ENCODE results near the gene BTNL8.

The BTNL8 gene

DNA sequence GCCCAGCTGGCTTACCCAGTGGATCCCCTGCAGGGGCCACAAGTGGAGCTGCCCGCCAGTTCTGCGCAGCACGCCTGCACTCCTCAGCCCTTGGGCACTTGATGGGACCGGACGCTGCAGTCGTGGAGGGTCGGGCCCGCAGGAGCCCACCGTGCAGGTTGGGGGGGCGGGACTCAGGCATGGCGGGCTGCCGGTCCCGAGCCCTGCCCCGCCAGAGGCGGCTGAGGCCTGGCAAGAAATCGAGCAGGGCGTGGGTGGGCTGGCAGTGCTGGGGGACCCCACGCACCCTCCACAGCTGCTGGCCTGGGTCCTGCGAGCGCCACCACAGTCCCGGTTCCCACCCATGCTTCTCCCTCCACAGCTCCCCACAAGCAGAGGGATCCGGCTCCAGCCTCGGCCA, 70.4 kb downstream of the BTNL8 start:
- no peak for DNase-seq (ENCODE audit: low read depth)

DNA sequence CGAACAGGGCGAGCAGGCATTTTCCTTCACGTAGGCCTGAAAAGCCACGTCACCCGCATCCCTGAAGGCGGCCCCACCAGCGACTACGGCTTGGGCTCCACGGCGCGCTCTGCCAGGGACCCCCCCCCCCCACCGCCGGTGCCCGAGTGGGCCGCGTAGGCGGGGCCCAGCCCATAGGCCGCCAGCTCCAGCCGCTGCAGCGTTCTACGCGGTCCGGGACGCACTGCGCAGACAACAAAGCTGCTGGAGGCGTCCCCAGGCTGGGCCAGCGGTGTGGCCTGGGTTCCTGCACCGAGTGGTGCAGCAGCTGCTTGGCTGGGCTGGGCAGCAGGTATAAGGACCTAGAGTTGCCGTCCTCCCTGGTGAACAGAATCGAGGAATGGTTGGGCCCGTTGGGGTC, 71.4 kb downstream of the BTNL8 start:
- DNase-seq (ENCODE audit: low read depth) = no peak

DNA sequence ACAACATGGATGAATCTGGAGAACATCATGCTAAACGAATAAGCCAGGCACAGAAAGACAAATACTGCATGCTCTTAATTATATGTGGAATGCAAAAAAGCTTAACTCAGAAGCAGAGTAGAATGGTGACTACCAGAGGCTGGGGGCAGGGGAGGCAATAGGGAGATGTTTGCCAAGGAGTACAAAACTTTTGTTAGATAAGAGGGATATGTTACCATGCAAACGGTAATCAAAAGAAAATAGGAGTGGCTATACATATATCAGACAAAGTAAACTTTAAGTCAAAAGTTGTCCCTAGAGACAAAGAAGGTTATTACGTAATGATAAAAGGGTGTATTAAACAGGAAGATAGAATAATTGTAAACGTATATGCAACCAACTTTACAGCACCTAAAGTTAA, 71.9 kb downstream of the BTNL8 start:
- no peak for DNase-seq (ENCODE audit: low read depth)

DNA sequence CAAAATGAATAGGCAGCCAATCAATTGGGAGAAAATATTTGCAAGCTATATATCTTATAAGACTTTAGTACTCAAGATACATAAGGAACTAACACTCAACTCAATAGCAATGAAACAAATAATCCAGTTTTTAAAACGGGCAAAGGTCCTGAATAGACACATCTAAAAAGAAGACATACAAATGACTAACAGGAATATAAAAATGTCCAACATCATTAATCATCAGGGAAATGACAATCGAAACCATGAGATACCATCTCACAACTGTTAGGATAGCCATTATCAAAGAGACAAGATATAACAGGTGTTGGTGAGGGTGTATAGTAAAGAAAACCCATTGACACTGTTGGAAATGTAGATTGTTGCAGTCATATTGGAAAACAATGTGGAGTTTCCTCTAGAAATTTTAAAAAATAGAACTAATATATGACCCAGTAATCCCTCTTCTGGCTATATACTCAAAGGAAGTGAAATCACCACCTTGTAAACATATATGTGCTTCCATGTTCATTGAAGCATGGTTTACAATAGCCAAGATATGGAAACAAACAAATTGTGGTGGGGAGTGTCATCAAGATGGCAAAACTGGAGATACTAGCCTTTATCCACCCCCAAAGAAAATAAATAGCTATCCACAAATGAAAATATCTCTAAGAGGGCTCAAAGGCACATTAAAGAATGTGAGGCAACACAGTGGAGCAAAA, 75.8 kb downstream of the BTNL8 start:
- DNase-seq (ENCODE audit: low read depth) = no peak

DNA sequence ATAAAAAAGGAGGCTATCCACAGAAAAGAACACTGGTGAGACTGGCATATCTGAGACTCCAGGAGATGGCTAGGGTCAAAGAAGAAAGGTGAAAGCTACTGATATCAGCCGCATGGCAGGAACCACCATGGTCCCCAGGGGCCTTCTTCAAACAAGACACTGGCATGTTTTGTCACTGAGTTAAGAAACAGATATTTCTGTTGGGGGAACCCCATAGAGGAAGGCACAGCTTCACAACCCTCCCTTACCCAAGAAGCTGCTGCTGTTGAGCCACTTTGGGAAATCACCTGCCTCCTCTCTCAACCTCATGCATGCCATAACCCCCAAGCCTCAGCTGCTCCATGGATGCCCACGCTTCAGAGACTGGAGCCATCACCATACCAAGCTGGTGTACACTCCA, 76.4 kb downstream of the BTNL8 start:
- DNase-seq (ENCODE audit: low read depth) = no peak

DNA sequence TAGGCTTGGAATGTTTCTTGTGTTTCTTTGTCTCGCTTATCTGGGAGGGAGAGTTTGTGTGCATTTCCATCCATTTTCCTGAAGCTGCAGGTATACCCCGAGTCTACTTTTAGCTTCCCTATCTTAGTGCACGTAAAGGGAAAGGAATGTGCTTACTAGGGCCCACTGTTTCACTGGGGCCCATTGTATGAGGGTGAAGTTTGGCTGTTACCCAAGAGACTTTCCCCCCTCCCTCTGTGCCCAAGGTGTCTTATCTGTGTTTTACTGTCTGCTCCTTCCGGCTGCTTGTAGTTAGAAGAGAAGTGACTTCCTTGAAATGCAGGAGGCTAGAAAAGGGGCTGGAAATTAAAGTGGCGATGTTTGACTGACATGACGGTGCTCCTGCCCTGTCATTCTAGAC, 77.6 kb downstream of the BTNL8 start:
- no peak for DNase-seq (ENCODE audit: low read depth)

DNA sequence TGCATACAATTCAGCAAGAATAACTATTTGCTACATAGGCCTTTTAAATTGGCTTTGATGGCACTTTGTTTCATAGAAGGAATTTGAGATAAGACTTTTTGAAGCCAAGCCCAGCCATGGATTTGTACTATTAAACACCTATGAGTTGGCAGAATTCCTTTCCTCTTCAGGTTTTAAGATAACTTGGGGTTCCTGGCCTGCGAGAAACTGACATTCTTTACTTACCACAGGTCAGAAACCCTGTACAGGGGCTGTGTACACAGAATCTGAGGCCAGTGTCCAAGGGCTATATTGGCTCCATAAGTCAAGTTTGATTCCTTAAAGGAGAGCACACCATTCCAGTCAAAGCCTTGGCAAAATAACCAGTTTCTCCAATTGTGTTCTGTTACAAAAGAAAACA, 78.9 kb downstream of the BTNL8 start:
- DNase-seq (ENCODE audit: low read depth) = no peak

DNA sequence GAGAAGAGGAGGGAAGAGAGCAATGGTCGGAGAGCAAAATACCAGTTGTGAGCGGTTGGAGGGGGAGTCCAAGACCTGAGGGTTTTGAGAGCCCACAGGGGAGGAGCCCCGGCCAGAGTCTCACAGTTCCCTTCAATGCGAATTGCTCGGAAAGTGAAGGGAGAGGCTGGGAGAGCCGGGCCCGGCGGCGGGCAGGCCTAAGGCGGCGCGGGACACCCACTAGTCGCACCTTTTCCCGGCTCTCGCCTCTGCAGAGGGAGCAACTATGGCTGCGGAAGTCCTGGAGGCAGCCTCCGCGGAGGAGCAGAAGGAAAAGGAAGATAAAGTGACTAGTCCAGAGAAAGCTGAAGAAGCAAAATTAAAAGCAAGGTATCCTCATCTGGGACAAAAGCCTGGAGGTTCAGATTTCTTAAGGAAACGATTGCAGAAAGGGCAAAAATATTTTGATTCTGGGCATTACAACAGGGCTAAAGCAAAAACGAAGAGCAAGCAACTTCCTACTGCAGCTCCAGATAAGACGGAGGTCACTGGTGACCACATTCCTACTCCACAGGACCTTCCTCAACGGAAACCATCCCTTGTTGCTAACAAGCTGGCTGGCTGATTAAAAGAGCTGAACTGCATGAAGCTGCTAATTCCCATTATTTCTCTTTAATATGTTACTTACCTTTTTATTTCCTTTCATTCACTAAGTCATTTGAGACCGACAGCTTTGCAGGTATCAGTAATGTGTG, 83.2 kb downstream of the BTNL8 start:
- no peak for DNase-seq (ENCODE audit: low read depth)

DNA sequence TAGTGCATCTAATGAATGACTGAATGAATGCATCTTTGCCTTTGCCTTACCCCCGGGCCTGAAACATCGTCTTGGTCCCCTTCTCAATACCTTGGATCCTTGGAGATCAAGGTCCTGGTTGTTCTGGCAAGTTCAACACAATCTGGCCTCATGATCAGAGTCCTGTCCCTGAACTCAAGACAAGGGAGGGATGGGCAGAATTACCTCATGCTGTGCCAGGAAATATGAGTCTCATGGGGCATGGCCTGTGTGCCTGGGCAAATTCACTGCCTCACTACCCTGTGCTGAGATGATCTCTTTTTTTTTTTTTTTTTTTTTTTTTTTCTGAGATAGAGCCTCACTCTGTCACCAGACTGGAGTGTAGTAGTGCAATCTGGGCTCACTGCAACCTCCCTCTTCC, 89.1 kb downstream of the BTNL8 start:
- DNase-seq (ENCODE audit: low read depth) = no peak

DNA sequence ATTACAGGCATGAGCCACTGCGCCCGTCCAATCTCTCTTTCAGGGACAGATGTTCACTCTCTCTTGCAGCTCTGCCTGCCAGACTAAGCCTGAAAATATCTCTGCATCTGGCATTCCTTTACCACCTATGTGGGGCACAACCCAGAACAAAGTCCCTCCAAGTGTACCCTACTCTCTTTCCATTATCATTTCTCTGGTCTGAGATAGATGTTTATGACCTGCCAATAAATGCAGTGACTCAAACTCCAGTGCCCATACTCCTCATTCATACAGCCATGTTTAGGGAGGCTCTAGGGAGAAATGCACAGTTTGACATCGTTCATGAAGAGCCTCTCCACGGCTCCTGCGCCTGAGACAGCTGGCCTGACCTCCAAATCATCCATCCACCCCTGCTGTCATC, 89.6 kb downstream of the BTNL8 start, which contains the start of gene BTNL3:
BTNL3 (plus strand) TSS at position 255 of the 400 bp plus-strand sequence. CDS start 183 bp downstream, outside the sequence.
- DNase-seq (ENCODE audit: low read depth) = no peak

DNA sequence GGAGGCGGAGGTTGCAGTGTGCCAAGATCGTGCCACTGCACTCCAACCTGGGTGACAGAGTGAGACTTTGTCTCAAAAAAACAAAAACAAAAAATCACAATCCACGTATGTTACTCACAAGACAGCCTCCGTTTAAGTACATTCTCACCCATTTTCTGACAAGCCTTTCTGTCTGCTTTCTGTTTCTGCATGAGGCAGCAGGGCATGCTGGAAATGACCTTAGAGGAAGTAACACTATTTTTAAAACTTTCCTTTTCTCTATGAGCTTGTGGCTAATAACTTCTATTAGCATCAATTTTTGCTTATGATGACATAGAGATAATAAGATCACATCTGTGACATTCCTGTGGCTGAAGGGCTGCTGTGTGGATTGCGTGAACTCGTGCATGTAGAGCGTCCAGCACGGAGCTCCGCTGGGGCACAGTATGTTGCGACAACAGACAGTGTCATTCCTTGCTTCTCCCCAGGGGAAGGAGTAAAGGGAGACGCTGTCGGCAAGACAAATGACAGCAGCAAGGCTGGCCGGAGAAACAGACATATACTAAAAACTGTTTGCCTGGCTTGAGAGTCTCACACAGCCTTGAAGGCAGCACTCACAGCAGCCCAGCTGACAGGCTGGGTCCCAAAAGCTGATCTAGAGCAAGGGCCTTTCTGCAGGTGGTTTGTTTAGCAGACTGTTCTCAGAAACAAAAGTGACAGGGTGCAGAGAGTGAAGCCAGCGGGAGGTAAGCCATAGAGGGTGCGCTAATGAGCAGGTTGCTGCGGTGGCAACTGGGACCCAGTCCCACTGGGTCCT, 91.3 kb downstream of the BTNL8 start:
- no peak for DNase-seq (ENCODE audit: low read depth)

DNA sequence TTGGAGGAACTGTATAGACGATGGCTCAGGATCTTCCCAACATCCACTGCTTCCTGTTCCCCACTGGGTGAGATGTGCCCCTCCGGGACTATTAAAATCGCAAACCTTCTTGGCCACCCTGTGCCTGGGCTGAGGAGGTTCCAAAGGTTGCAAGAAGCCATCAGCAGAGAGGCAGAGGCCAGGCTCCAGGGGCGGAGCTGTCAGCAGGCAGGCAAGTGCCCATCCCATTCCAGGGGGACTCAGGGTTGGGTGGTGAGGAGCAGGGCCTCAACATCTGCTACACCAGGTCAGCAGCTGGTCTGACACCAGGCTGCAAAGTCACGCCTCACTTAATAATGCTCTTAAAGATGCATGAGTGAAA, 91.9 kb downstream of the BTNL8 start:
- no peak for DNase-seq (ENCODE audit: low read depth)

All from activated T-helper 9 cell treated with anti-CD3 and anti-CD28 coated beads, Interleukin-2, amount 50 U/mL, for 16 hours (primary cell).